ENCODE data around the gene DHRS12. TPM values are rescaled to one million over a fixed set of nuclear protein-coding genes. Genes with fewer than 3 reads are reported as not detected.

Gene DHRS12
- polyA plus RNA-seq (ENCODE audit: insufficient read length in 4 of 4): 10 to 100 TPM; 20.3 to 21.9 (median 21.0) TPM

GRCh38 chr13:51803422-51804294 lies at the start of gene DHRS12:
Gene DHRS12, minus strand, starts transcription at chr13:51804163. Its CDS starts 4,504 bp downstream, at chr13:51799659.
- DNase-seq (ENCODE audit: low read depth in 4 of 4, low spot score in 2 of 4): peak in 3 of 4 donors; percentile 68 to 75 (median 74)

GRCh38 chr13:51849145-51850101 lies 45.5 kb upstream of the DHRS12 start:
- DNase-seq (ENCODE audit: low read depth in 4 of 4, low spot score in 2 of 4): no peak

GRCh38 chr13:51848674-51849073 lies 44.7 kb upstream of the DHRS12 start:
- DNase-seq (ENCODE audit: low read depth in 4 of 4, low spot score in 2 of 4): no peak

GRCh38 chr13:51846756-51847155 lies 42.8 kb upstream of the DHRS12 start:
- DNase-seq (ENCODE audit: low read depth in 4 of 4, low spot score in 2 of 4): no peak

GRCh38 chr13:51845574-51846318 lies 41.8 kb upstream of the DHRS12 start:
- DNase-seq (ENCODE audit: low read depth in 4 of 4, low spot score in 2 of 4): no peak

GRCh38 chr13:51844862-51845573 lies 41.1 kb upstream of the DHRS12 start, which contains the start of gene TMEM272:
Gene TMEM272, minus strand, starts transcription at chr13:51845177. Its CDS starts 6,647 bp downstream, at chr13:51838530.
- DNase-seq (ENCODE audit: low read depth in 4 of 4, low spot score in 2 of 4): peak; percentile 13 to 25 (median 20)

- no peak for DNase-seq (ENCODE audit: low read depth in 4 of 4, low spot score in 2 of 4)
Measured at GRCh38 chr13:51843529-51843928, 39.6 kb upstream of the DHRS12 start.

- no peak for DNase-seq (ENCODE audit: low read depth in 4 of 4, low spot score in 2 of 4)
Measured at GRCh38 chr13:51841732-51842131, 37.8 kb upstream of the DHRS12 start.

GRCh38 chr13:51840917-51841316 lies 37.0 kb upstream of the DHRS12 start:
- no peak for DNase-seq (ENCODE audit: low read depth in 4 of 4, low spot score in 2 of 4)

GRCh38 chr13:51839711-51840540 lies 36.0 kb upstream of the DHRS12 start:
- DNase-seq (ENCODE audit: low read depth in 4 of 4, low spot score in 2 of 4): no peak

- DNase-seq (ENCODE audit: low read depth in 4 of 4, low spot score in 2 of 4): no peak
Measured at GRCh38 chr13:51838240-51838846, 34.4 kb upstream of the DHRS12 start.

GRCh38 chr13:51837016-51837415 lies 33.1 kb upstream of the DHRS12 start:
- no peak for DNase-seq (ENCODE audit: low read depth in 4 of 4, low spot score in 2 of 4)

- no peak for DNase-seq (ENCODE audit: low read depth in 4 of 4, low spot score in 2 of 4)
Measured at GRCh38 chr13:51834581-51835171, 30.7 kb upstream of the DHRS12 start.

GRCh38 chr13:51833980-51834379 lies 30.0 kb upstream of the DHRS12 start:
- no peak for DNase-seq (ENCODE audit: low read depth in 4 of 4, low spot score in 2 of 4)

GRCh38 chr13:51832471-51833152 lies 28.6 kb upstream of the DHRS12 start:
- no peak for DNase-seq (ENCODE audit: low read depth in 4 of 4, low spot score in 2 of 4)

- DNase-seq (ENCODE audit: low read depth in 4 of 4, low spot score in 2 of 4): no peak
Measured at GRCh38 chr13:51831519-51831918, 27.6 kb upstream of the DHRS12 start.

GRCh38 chr13:51829568-51829899 lies 25.6 kb upstream of the DHRS12 start:
- no peak for DNase-seq (ENCODE audit: low read depth in 4 of 4, low spot score in 2 of 4)
